Stimulated activated CD4-positive, alpha-beta T cell treated with anti-CD3 and anti-CD28 coated beads, Interleukin-4, amount 100 ng/mL, for 4 hours (primary cell): Measurements from ENCODE around the gene ANO7.

ENCODE experiments used
- DNase-seq, 2 experiments: peaks; one replicate each; pipeline ENCODE4 v3.0.0-alpha.2; 2020

Gene ANO7

DNA sequence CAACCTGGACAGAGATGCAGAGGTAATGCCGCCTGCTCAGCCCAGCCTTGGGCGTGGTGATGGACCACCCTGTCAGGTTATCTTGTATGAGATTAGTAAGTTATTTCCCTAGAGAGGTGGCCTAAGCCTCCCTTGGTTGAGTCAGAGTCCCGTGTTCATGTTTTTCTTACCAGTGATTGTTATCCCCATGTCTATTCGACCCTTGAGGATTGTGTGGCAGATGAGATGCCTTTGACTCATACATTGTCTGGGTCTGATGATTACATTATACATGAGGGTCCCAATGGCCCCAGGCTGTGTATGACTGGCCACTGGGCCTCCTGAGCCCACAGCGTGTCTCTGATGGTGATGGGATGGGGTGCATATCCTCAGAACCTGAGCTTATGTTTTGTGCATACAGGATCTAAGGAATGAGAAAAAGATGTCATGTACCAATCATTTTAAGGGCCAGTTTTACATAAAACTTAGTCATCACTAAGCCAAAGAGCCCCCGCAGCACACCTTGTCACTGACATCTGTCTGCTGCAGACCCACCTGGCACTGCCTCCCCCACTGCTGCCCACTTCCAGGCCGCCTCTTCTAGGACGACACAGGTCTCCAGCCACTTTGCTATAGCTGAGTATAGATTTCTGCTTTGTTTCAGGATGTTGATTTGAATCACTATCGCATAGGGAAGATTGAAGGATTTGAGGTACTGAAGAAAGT, 30.5 kb upstream of the ANO7 start:
- no peak for DNase-seq

DNA sequence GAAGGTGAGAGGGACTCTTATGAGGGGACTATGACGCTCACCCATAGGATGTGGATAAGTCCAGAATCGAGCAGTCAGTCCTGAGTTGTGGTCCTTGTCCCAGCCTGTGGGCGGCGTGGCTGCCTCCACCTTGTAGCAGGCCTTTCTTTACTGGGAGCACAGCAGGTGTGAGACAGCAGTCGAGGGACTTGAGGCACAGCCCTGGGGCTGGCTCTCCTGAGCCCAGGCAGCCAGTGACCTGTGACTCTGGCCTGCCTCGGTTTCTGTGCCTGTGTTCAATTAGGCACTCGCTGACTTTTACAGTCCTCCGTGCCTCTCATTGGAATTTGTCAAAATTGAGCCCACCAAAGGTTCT, 30.0 kb upstream of the ANO7 start:
- DNase-seq = no peak

DNA sequence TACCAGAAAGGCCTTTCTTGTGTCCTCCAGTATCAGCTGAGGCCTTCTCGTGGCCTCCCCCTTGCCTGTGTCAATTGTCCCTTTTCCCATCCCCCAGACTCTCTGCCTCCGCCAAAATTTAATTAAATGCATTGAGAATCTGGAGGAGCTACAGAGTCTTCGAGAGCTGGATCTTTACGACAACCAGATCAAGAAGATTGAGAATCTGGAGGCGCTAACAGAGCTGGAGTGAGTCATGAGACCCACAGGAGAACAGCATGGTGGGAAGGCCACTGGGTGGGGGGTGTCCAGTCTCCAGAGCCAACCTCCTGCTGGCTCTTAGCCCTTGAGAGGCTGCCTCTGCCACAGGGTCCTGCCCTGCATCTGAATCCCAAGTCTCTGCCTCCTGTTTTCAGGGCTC, 29.4 kb upstream of the ANO7 start:
- DNase-seq = no peak

DNA sequence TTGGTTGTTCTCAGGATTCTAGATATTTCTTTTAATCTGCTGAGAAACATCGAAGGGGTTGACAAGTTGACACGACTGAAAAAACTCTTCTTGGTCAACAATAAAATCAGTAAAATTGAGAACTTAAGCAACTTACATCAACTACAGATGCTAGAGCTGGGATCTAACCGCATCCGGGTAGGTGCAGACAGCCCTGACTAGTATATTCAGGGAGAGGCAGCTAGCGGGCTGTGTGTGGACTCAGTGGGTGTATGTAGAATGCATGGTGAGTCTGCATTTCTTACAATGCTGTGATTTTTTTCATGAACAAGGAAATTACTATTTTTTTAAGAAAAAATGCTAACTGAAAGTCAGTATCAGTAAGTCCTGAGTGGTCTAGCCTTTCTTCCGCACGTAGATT, 28.2 kb upstream of the ANO7 start:
- no peak for DNase-seq

DNA sequence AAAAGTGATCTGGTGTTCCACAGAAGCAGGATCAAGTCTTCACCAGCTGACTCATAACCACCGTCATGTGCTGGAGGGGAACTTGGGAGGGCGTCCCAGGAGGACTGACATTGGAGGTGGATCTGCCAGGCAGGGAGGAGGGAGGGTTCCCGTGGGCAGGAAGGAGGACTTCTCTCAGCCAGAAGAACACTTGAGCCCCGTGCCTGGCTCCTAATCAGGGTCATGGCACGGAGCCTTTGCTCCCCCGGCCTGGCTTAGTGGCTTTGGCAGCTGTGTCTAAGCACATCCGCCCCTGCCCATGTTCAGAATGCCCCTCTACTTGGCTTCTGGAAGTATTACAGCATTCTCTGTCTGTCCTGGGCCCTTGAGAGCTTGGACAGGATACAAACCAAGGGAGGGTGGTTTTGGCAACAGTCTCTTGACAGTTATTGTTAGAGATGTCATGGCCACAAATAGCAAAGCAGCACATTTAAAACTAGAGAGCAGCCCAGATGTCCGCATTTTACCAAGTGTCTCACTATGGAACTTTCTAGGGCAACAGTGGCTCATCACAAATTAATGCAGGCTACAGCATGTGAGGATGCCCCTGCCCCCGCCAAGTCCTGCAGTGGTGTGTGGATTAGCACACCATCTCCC, 26.7 kb upstream of the ANO7 start:
- no peak for DNase-seq

DNA sequence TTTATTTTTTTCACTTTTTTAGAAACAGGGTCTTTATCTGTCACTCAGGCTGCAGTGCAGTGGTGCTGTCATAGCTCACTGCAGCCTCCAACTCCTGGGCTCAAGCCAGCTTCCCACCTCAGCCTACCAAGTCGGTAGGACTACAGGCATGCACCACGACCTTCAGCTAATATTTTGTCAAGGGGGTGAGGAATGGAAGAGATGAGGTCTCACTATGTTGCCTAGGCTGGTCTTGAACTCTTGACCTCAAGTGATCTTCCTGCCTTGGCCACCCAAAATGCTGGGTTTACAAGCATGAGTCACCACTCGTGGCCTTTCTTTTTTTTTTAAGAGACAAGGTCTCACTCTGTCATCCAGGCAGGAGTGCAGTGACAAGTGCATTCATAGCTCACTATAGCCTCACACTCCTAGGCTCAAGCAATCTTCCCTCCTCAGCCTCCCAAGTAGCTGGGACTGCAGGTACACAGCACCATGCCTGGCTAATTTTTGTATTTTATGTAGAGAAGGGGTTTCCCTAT, 24.8 kb upstream of the ANO7 start:
- no peak for DNase-seq

DNA sequence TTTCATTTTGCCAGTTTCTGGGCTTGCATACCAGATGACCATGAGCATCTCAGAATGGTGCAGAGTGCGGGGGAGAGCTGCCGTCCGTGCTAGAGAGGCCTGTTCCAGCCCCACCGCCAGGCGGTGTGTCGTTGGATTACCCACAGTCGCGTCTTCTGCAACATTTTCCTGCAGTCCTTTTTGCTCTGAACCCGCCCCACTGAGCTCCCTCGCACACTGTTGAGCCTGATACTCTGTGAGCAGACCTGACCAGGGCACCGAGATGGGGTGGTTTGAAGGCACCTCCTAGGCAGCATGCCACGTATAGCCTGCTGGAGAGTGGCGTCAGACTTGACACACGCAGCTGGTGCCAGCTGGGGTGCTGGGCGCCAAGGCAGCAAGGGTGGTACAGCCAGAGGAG, 20.1 kb upstream of the ANO7 start:
- no peak for DNase-seq

DNA sequence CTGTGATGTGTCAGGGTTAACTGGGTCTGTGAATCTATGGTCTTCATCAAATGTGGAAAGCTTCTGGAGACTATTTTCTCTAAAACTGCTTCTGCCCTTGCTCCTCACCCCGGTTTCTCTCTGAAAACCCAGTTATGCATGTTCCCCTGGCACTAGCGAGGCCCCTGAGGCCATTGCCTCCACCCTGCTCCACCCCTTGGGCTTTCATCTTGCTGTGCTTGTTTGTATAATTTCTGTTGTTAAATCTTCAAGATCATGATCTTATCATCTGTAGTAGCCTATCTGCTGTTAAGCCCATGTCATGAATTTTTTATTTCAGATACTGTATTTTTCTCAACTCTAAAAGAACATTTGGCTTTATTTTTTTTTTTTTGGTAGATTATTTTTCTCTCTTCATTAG, 14.9 kb upstream of the ANO7 start:
- DNase-seq = no peak

DNA sequence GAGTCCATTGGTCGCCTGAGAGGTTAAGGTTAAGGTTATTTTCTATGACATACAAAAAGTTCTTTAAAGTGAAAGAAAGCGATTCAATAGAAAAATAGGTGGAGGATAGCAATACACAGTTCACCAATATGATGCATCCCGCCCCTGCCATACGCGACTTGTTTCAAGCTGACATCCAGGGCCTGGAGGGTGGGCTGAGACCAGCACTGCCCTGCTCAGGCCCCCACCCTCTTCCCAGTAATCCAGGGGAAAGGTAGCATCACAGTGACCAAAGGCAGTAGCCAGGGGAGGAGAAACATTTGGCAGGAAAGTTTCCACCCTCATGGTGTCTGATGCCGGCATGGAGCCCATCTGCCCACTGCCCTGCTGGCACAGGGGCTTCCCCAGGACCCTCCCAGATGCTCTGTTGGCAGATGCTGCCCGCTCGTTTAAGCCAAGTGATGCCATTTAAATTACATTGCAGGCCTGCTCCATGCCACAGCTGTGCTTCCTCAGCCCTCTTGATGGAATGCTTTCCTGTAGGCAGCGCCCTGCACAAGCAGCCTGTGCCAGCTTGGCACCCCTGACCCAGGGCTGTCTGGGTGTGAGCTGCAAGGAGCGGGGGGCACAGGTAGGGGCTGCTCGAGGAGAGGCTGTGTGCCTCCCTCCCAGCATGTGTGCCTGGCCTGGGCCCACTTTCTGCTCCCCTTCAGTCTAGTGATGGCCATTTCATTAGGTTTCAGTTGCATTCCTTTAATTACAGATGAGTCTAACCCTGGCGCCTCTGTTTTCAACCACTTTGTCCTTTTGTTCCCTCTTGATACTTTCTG, 10.7 kb upstream of the ANO7 start:
- no peak for DNase-seq

DNA sequence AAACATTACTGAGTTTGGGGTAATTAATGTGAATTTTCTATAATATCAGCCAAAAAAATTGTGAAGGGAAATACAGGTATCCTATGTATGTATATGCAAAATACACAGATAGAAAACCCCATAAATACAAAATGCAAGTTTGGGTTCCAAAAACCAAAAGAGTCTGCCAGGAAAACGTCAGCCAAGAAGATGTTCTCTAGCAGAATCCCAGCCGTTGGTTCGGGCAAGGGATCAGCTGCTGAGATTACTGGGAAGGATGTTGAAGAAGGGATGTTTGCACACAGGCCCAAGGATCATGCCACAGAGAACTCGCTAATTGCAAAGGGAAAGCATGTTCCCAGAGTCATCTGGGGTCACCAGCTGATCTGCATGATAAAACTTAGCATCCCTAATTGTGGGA, 9.5 kb upstream of the ANO7 start:
- no peak for DNase-seq

DNA sequence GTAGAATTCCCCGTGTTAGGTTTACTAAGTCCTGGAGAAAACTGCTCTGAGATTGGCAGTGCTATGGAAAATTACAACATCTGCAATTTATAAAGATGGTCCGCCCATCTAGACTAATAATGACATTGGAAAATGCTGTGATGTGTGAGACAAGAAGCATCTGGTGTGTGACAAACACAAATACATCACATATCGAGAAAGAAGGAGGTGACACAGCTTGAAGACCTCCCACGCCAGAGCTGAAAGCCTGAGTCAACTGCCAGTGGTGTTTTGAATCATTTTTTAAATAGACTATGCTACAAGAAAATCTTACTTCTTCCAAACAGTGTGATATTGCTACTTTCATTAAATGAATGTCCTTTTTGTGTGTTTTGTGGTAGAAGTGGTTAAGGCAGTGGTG, 8.6 kb upstream of the ANO7 start:
- no peak for DNase-seq

DNA sequence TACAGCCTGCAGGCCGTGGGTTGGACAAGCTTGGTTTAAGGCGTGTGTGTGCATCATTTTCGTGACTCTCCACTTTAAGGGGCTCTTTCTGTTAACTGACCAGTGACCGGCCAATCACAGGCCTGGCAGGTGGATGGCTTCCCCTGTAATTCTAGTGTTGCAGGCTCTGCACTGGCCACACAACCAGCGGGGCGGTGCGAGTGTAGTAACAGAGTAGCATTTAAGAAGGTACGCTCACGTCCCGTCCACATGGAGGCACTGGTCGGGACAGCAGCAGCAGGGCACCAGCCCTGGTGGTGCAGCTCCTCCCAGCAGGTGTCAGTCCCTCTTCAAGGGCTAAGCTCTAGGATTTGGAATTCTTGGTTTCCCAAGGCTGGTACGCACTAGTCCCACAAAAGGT, 8.0 kb upstream of the ANO7 start:
- DNase-seq = no peak

DNA sequence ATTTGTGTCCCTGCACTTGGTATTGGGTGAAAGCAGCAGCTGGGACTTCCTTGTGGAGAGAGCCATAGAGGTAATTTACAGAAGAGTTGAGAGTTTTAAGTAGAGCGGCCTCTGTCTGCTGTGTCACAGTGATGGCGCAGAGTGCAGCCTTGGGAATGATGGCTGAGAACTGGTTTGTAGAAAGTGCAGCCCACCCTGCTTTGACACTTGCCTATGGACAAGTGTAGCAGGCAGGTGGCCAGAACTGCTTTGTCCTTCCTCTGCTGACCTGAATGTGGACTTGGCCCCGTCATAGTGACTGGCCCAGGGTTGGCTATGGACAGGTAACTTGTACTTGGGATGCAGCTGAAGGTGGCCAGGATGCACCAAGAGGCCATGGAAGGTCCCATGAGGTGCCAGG, 6.4 kb upstream of the ANO7 start:
- DNase-seq = no peak

DNA sequence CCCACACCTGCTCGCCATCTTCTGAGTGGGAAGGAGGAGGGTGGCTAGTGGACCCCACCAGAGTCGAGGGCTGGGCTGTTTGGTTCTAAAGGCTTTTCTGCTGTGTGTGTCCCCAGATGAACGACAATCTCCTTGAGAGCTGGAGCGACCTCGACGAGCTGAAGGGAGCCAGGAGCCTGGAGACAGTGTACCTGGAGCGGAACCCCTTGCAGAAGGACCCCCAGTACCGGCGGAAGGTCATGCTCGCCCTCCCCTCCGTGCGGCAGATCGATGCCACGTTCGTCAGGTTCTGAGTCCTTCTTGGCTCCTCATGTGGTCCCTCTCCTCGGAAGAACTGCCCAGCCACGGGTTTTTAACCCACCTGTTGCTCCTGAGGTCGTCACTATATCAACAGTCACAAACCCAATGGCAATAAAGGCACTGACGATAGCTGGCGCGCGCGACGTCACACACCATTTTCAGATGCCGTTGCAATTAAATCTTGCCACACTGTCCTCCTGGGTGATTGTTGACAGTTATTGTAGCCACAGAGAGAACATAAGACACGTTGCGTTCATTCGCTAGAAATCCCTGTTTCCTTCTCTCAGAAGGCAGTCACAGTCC, 5.8 kb upstream of the ANO7 start:
- DNase-seq = no peak

DNA sequence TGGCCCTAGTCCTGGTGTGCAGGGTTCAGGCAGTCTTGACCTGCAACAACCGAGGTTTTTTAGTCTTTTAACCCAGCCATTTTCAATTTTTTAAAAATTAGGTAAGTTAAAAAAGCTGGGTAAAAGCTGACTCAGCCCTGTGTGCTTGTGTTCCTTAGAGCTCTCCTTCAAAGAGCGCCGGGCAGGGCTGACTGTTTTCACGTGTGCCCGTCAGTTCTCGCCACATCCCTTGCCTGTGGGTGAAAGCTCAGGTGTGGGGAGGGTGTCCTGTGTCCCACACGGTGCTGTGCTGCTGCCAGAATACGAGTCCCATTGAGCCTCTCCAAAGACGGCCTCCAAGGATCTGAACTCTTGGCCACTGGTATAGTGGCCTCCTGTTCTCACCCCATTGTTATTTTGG, 5.3 kb upstream of the ANO7 start:
- no peak for DNase-seq

DNA sequence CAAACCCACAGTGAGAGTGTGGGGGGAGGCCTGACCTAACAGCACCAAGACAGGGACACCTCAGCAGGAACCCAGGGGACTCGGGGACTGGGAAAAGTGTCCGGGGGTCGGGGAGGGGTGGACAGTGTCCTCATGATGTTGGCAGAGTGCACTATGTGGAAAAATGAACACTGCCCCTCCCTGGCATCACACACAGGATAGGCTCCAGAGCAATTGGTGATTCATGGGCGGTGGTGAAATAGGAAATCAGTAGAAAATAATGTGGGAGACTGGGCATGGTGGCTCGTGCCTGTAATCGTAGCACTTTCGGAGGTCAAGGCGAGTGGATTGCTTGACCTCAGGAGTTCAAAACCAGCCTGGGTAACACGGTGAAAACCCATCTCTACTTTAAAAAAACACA, 3.6 kb upstream of the ANO7 start:
- DNase-seq = no peak

DNA sequence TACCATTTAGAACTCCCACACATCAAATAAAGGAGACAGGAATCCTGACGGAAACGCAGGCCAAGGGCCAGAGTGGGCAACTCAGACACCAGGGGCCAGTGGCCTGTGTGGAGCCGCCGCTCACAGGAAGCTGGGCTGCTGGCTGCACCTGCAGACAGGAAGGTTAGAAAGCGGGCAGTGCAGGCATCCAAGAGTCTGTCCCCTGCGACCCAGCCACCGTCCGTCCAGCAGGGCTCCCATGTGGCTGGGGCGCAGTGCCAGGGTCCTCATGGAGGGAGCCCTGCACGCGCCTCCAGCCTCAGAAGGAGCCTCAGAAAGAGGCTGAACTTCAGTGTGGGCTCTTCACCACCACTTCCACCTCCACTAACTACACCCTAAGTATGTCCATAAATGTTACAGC, 2.5 kb upstream of the ANO7 start:
- no peak for DNase-seq

DNA sequence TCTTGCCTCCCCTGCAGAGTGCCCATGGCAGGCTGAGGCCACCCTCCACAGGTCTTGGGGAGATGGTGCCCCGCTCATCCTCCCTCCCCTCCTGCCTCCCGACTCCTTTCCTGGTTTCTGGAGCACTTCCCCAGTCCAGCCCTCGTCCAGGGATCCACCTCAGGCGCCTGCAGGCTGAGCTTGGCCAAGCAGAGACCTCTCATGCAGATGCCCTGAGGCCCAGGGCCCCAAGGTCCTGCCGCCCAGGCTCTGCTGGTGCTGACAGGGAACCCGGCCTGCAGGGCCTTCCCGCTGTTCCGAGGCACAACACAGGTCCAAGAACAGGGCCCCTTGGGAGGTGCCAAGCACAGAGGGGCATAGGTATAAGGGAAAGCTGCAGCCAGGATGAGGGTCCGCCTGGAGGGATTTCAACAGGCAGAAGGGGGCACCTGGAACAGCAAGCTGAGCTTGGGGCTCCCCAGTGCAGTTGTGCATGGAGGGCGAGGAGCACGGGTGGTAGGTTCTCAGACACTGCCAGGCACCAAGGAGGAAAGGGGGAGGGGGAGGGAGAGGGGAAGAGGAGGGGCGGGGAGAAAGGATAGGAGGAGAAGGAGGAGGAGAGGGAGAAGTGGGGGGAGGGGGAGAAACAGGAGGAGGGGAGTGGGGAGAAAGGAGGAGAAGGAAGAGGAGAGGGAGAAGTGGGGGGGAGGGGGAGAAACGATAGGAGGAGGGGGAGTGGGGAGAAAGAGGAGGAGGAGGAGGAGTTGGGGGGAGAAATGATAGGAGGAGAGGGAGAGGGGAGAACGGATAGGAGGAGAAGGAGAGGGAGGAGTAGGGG, 1.2 kb upstream of the ANO7 start:
- DNase-seq = no peak

DNA sequence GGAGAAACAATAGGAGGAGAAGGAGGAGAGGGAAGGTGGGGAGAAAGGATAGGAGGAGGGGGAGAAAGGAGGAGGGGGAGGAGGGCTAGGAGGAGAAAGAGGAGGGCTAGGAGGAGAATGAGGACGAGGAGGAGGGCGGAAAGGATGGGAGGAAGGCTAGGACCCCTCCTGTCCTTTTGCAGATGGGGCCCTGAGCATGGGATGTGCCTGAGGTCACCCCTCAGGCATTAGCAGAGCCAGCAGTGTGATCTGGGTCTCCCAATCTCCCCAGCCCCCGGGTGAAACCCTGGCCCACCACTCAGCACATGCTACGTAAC, 601 bp upstream of the ANO7 start:
- DNase-seq = no peak

DNA sequence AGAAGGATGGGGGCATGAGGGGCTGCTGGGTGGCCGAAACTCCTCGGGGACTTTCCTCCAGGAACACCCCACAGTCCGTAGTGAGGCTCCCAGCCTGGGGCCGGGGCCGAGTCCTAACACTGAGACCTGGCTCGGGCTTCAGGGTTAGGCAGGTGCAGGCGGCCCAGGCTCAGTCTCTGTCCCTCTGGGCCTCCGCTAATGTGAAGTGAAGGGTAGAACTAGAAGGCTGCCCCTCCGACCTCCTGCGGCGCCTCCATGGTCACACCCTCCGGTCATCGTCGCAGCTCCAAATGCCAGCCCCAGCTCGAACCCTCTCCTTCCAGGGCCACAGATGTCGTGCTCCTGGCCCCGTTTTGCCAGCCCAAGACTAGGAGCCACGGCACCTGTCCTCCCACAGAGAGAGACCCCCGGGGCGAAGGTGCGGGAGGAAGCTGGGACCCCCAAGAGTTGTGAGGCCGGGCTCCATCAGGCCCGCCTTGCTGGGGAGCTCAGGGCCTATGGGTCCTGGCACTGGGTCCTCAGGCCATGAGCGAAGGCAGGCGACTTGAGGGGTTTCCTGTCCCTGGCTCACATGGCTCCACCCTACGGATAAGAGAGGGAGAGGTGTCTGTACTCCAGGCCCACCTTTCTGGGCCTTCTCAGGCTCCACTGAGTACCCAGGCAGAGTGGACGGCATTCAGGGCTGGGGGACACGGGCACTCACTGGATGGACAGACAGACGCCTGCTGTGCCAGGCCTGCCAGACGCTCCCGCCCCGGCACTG, 797 bp downstream of the ANO7 start:
- no peak for DNase-seq

DNA sequence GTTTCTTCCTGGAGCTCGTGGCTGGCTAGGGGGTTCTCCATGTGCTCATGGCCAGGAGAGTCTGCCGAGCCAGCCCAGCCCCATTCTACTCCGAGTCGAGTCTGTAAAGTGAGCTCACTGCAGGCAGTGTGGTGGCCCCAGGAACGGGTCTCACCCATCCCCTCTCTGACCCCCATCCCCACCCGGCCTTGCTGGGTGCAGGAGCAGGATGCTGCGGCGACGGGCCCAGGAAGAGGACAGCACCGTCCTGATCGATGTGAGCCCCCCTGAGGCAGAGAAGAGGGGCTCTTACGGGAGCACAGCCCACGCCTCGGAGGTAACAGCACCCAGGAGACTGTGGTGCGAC, 1.4 kb downstream of the ANO7 start:
- no peak for DNase-seq

DNA sequence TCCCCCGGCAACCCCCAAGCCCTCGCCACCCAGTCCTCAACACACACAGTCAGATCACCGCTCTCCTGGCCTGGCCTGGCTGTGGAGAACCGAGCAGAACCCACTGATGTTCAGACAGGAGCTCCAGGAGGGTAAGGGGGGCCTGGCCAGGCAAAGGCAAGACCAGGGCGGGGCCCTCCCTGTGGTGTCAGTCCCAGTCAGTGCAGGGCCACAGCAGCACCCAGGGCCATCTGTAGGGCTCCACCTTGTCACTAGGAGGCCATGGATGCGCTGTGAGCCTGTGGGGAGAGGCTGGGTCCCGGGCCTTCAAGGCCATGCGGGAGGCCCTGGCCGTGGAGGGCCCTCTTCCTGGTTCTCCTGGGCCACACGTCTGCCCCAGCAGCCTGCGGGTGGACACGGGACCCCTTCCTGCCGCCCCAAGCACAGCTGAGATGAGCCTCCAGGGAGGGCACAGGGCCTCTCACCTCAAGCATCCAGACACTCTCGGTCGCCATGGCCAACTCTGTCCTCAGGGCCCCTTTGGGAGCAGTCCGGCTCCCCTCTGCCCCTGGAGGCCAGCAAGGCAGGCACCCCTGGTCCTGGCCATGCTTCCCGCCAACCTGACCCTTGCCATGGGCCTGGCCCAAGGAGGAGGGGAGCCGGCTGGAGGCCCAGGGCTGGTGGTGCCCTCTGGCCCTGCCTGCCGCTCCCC, 2.0 kb downstream of the ANO7 start:
- no peak for DNase-seq
